CD4-positive, alpha-beta T cell treated with Interleukin-12 subunit alpha and Interleukin-12 subunit beta, for 1 hour (primary cell): ENCODE measurements around the gene BCL2L11.
A peak's percentile ranks its signal among the peaks of the same experiment; 100 is the strongest.

Experiments
- DNase-seq: peaks from one replicate; pipeline ENCODE4 v3.0.0-alpha.2; 2020

BCL2L11 gene

GRCh38 chr2:111118481-111118980 is 2.2 kb upstream of the BCL2L11 start:
- DNase-seq: peak; percentile 8

GRCh38 chr2:111118981-111119821 is 1.5 kb upstream of the BCL2L11 start:
- peak; percentile 39 for DNase-seq

GRCh38 chr2:111119822-111120252 is 877 bp upstream of the BCL2L11 start:
- peak; percentile 17 for DNase-seq

DNA sequence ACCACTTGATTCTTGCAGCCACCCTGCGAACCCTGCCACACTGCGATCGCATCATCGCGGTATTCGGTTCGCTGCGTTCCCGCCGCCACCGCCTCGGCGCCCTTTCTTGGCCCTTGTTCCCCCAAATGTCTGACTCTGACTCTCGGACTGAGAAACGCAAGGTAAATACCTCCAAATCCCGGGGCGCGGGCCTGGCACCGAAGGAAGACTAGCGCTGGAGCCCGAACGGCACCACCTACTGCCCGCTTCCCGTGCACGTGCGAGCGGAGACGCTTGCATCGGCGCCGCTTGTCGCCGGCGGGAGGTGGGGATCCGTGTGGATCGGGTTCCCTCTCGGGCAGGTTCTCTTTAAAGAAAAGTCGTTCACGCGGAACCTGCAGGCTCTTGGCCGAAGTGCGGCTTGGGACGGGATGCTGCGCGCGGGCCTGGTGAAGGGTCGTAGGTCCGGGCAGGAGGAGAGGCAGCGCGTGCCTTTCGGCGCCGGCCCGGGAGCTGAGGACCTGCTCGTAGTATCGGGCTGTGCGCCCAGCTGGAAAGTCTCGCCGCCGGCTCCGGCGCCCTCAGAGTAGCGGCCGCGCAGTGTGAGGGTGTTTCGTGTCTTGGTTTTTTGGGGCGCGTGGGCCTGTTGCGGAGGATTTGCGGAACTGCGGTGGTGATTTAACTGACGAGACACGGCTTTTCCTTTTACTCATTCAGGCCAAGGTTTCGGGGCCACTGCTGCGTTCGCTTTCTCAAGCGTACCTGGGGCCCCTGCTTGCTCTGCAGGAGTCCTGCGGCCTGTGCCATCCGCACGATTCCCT is 514 bp downstream of the BCL2L11 start:
- peak; percentile 43 for DNase-seq

DNA sequence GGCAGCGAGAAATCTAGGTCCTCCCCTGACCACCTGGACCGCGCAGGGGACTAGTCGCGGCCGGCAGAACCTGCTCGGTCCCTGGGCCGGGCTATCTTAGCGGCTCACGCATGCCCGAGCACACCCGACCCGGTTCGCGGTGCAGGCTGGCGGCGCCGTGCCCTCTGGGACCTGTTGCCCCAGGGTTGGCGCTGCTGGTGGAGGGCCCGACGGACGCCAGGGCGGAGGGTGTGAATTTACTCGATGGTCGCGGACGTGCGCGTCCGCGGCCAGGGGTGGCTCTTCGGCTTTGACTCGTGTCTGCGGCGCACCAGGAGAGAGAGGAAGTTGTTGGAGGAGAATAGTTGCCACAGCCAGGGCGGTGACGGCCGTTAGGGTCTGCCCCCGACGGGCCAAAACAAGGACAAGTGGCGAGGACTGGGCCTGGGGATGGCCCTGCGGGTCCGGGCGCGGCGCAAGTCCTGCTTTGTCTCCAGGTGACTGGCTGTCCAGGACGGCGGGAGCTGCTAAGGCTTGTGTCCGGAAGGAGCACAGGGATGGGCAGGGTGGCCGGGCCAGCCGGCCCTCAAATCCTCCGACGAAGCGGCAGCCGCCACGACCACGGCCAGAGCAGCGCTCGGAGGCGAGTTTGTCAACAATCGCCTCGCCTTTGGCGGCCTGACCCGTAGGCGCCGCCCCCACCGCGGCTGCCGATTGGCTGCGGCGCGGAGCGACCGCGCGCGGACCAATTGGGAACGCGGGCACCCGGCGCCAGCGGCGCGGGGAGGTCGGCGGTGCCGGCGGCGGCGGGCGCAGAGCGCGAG is 1.3 kb downstream of the BCL2L11 start:
- DNase-seq: peak; percentile 85

GRCh38 chr2:111122631-111123421 is 2.1 kb downstream of the BCL2L11 start:
- peak; percentile 24 for DNase-seq

DNA sequence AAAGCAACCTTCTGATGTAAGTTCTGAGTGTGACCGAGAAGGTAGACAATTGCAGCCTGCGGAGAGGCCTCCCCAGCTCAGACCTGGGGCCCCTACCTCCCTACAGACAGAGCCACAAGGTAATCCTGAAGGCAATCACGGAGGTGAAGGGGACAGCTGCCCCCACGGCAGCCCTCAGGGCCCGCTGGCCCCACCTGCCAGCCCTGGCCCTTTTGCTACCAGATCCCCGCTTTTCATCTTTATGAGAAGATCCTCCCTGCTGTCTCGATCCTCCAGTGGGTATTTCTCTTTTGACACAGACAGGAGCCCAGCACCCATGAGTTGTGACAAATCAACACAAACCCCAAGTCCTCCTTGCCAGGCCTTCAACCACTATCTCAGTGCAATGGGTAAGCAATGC is 3.0 kb downstream of the BCL2L11 start:
- no peak for DNase-seq

- DNase-seq: no peak
Measured at GRCh38 chr2:111126581-111126980, 5.9 kb downstream of the BCL2L11 start.

GRCh38 chr2:111127351-111127750 is 6.6 kb downstream of the BCL2L11 start:
- no peak for DNase-seq

GRCh38 chr2:111128096-111128495 is 7.4 kb downstream of the BCL2L11 start:
- DNase-seq: no peak

DNA sequence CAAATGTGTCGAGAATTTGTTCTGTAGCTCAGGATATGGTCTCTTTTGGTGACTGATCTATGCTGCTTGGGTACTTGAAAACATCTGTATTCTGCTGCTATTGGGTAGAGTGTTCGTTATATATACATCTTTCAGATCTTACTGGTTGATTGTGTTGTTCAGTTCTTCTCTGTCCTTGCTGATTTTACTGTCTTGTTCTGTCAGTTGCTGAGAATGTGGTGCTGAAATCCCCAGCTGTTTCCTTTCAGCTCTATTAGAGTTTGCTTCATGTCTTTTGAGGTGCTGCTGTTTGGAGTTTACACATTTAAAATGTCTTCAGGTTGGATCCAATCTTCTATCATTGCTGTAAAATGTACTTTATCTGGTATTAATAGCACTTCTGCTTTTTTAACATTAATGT is 12.9 kb downstream of the BCL2L11 start:
- no peak for DNase-seq

DNA sequence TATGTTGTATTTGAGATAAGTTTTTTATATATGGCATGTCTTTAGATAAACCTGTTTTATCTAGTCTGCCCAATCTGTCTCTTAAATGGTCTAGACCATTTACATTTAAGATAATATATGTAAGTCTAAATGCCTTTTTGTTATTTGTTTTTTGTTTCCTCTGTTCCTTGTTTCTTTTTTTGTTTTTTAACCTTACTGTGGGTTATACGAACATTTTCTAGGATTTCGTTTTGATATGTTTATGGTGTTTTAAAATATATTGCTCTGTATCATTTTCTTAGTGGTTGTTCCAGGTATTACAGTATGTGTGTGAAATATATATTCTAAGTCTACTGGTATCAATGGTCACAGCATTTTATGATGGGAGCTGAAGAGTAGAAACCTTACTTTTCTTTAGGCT is 13.3 kb downstream of the BCL2L11 start:
- no peak for DNase-seq

GRCh38 chr2:111135237-111135909 is 14.7 kb downstream of the BCL2L11 start:
- no peak for DNase-seq

DNA sequence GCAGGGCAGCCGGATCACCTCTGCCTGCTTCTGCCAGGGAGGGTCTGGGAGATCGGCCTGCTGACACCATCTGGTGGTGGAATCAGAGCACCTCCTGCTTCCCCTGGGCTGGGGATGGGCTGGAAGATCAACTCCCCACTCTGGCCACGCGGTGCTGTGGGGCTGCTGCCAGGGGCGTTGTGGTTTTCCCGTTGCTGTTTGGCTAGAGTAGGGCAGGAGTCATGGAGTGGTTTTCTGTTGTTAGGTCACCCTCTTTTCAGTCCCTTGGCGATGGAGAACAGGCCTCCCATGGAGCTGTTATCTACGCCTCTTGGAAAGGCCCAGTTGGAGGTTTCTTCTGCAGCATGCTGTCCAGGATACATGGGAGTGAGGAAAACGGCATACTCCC is 15.2 kb downstream of the BCL2L11 start:
- no peak for DNase-seq

GRCh38 chr2:111138839-111139238 is 18.1 kb downstream of the BCL2L11 start:
- no peak for DNase-seq

DNA sequence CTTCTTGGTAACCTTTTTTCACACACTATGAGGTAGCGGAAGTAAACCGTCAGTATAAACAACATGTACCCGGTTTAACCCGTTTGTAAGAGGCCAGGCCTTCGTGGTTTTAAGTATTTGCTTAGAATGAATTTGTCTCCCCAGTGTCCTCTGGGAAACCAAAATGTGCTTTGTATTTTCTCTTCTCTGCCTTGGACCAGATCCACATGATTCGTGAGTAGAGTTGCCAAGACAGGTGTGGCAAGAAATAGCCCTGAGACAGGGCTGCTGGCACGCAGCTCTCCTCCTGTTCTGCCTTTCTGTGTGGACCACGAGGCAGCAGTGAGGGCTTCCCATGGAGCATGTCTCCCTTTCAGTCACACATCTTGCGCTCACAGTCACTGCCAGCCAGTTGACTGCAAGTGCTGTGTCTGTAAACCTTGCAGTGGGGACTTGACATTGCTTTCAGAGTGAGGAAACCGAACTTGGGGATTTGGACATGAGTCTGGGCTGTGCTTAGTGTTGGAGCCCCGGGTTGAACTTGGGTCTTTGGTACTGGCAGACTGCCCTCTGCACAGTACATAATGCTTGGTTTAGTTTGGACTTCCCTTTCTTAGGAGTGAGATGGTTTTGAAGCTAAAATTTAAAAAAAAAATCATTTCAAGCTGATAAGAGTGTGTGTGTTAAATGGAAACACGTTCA is 19.1 kb downstream of the BCL2L11 start:
- no peak for DNase-seq

GRCh38 chr2:111140815-111141214 is 20.1 kb downstream of the BCL2L11 start:
- no peak for DNase-seq

- DNase-seq: no peak
Measured at GRCh38 chr2:111142101-111142500, 21.4 kb downstream of the BCL2L11 start.

- DNase-seq: no peak
Measured at GRCh38 chr2:111143107-111143842, 22.6 kb downstream of the BCL2L11 start.

- no peak for DNase-seq
Measured at GRCh38 chr2:111143843-111144198, 23.1 kb downstream of the BCL2L11 start.
